Measurements from ENCODE around the gene GPR6.

The GPR6 gene

DNA sequence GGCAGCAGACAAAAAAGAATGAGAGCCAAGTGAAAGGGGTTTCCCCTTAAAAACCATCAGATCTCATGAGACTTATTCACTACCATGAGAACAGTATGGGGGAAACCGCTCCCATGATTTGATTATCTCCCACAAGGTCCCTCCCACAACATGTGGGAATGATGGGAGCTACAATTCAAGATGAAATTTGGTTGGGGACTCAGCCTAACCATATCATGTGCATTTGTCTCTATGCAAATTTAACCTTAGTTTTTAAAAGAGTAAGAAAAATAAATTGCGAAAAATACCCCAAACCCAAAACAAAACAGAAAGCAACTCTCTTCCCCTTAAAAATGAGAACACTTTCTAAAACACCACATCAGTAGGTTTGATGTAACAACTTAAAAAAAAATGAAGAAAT lies 22.6 kb upstream of the GPR6 start:
- TF ChIP-seq, protein P1, sequence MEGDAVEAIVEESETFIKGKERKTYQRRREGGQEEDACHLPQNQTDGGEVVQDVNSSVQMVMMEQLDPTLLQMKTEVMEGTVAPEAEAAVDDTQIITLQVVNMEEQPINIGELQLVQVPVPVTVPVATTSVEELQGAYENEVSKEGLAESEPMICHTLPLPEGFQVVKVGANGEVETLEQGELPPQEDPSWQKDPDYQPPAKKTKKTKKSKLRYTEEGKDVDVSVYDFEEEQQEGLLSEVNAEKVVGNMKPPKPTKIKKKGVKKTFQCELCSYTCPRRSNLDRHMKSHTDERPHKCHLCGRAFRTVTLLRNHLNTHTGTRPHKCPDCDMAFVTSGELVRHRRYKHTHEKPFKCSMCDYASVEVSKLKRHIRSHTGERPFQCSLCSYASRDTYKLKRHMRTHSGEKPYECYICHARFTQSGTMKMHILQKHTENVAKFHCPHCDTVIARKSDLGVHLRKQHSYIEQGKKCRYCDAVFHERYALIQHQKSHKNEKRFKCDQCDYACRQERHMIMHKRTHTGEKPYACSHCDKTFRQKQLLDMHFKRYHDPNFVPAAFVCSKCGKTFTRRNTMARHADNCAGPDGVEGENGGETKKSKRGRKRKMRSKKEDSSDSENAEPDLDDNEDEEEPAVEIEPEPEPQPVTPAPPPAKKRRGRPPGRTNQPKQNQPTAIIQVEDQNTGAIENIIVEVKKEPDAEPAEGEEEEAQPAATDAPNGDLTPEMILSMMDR (IDR thresholded peaks at IDR 0.05), result no peak

DNA sequence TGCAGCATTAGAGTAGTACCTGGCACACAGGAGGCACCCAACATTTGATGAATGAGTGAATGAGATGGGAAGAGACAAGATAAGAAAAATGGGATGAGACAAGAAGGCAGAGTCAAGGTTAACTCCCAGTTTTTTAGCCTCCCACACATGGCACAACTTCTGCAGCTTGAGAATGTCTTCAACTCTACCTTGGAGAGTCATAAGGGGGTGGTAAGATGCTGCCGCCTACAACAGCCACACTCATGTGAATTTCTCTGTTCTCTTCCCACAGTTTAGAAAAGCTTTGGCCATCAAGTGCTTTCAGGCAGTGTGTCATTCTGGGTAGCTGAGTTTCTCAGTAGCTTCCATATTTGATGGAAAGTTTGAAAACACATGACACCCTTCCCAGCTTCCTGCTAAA lies 19.5 kb upstream of the GPR6 start:
- TF ChIP-seq, protein P1 (IDR thresholded peaks at IDR 0.05), result no peak

DNA sequence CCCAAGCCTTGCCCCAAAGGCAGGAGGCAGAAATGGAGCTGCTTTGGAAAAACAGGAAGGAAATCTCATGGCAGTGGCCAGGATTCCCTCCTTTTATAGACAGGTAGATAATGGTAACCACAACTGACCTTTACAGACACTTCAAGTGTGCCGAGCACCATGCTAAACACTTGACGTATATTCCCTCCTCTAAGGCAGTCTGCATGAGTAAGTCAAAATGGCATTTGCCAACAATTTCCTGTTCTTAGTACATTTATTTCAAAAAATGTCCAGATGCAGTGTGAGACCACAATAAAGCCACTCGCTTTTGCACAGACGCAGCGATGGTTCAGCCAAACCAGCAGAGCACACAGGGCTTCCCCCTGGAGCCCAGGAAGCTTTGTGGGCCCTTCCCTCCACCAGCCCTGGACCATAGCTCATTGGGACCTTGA lies 16.5 kb upstream of the GPR6 start:
- TF ChIP-seq, protein P1 (IDR thresholded peaks at IDR 0.05), result no peak

DNA sequence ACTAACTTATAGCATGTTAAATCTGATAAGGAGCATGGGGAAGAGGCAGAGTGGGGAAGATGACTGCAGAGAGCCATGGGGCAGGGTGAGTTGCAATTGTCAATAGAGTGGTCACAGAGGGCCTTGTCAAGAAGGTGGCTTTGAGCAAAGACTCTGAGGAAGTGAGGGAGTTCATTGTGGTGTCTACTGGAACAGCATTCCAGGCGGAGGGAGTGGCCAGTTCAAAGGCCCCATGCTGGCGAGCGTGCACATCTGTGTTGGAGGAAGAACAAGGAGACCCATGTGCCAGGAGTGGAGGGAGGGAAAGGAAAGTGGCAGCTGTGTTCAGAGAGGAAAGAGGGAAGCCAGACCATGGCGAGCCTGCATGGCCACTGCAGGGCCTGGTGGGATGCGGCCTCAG lies 15.8 kb upstream of the GPR6 start:
- TF ChIP-seq, protein P1 (IDR thresholded peaks at IDR 0.05), result no peak

DNA sequence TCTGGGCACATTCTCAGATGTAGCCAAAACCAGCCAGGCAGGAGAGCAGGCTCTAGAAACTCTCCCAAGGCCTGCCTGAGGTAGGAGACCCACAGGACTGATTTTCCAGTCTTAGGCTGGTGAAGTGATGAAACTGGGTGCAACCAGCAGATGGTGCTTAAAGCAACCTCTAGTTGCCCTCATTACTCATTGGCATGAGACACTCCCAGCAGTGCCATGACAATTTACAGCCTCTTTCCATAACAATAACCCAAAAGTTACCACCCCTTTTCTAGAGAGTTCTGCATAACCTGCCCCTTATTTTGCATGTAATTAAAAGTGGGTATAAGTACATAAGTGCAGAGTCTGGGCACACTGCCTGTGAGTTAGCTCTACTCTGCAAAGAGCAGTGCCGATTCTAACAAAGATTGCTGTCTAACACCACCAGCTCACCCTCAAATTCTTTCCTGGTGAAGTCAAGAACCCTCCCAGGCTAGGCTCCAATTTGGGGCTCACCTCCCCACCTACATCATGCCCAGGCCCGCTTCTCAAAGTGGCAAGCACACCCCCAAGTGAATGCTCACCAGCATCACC lies 14.4 kb upstream of the GPR6 start:
- TF ChIP-seq, protein P1 (IDR thresholded peaks at IDR 0.05), result no peak

DNA sequence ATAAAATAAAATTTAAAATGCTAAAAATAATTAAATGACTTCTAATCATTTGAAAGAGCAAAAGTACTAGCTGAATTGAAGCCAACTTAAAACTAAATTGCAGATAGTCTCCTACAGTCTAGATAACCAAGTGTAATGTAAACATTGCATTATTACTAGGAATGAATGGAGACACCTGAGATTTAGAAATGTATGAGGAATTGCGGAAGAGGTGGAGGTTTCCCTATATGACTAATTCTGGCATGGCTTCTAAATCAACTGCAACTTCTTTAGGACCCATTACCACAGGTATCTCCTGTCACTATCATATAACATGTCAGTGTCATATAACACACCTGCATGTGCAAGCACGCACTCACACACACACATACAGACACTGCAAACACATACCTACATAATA lies 13.2 kb upstream of the GPR6 start:
- TF ChIP-seq, protein P1 (IDR thresholded peaks at IDR 0.05), result no peak

DNA sequence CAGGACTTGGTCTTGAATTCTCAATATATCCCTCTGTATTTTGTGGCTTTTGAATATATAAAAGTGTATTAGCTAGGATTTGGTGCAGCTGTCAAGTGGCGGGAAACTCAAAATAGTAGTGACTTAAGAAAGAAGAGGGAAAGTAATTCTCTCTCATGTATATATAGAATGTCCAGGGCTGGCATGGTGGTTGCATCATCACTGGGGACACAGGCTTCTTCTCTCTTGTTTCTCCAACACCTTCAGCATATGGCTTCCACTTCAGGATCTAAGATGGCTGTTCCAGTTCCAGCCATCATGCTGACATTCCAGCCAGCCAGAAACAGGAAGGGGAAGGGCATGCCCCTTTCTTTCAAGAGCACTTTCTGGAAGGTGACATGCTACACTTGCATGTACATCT lies 11.8 kb upstream of the GPR6 start:
- TF ChIP-seq, protein P1 (IDR thresholded peaks at IDR 0.05), result no peak

DNA sequence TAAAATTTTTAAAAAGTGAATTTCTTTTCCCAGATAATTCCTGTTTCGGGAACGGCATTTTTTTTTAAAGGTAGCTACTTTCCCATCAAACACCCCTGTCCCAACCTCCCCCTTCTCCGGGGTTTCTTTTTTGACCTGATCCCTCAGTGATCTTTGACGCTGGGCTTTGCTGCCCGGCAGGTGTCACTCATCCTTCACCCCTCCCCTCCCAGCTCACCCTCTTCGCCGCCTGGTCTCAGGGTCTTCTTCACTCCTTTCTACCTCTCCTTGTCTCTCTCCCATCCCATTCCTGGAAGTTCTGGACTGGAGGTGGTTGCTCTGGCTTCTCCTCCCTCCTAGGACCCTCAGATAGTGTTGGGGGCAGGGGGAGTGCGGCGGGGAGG lies 329 bp upstream of the GPR6 start:
- TF ChIP-seq, protein P1 (IDR thresholded peaks at IDR 0.05), result no peak

All from LNCAP (cell line).